ENCODE measurements around the gene PSMA5. TPM values are rescaled to one million over a fixed set of nuclear protein-coding genes. Genes with fewer than 3 reads are reported as not detected.

The PSMA5 gene
- total RNA-seq, 1 experiment from 2014 or later: 169 TPM

GRCh38 chr1:109391626-109392025, 34.6 kb downstream of the PSMA5 start:
- Histone ChIP-seq H3K79me2 (ENCODE audit: insufficient read depth, low read length) (no peaks in the 10 kb centered on the region), H3K36me3 (ENCODE audit: control insufficient read depth in 1 of 2, insufficient read depth in 2 of 2, low read length in 2 of 2) (no peaks in the 10 kb centered on the region), H3K27ac (ENCODE audit: low read depth, low read length) (no peak overlapping the region), H3K9me2 (ENCODE audit: insufficient read depth) (no peaks in the 10 kb centered on the region), H2AFZ (ENCODE audit: low read depth, low read length, poor library complexity, severe bottlenecking) (no peak overlapping the region), H3K4me3 (replicated peaks in 1 of 2; ENCODE audit: low read depth in 1 of 2, low read length in 2 of 2) (no peak overlapping the region), H3K9ac (ENCODE audit: low read length) (no peak overlapping the region), H3K4me2 (ENCODE audit: low read length) (no peak overlapping the region), H4K20me1 (ENCODE audit: insufficient read depth) (no peaks in the 10 kb centered on the region), H3K4me1 (ENCODE audit: control insufficient read depth in 1 of 2, insufficient read depth in 2 of 2, low read length in 2 of 2) (peaks cover under 1 to 2% of the 10 kb centered on the region in 2 experiments; a peak in 2 of 4 replicates), H3K27me3 (ENCODE audit: insufficient read depth, low read length) (no peaks in the 10 kb centered on the region; the same call in 1 of the 2 replicates), H3K9me3 (ENCODE audit: control insufficient read depth in 1 of 2, insufficient read depth in 1 of 2, low read depth in 1 of 2, low read length in 2 of 2) (no peaks in the 10 kb centered on the region)
- no peak for DNase-seq (ENCODE audit: low read depth, low spot score)
- no peak for ATAC-seq
- TF ChIP-seq REST (IDR thresholded peaks at IDR 0.05; ENCODE audit: low read depth): no peak
- no peak for TF ChIP-seq MAX (IDR thresholded peaks at IDR 0.05)
- TF ChIP-seq ATF3 (IDR thresholded peaks at IDR 0.05): no peak
- no peak for TF ChIP-seq SIN3A (IDR thresholded peaks at IDR 0.05; ENCODE audit: low read depth)
- no peak for TF ChIP-seq RAD21 (IDR thresholded peaks at IDR 0.05; ENCODE audit: low read depth)
- TF ChIP-seq CEBPB (IDR thresholded peaks at IDR 0.05; ENCODE audit: low read depth): no peak
- no peak for TF ChIP-seq SRF (IDR thresholded peaks at IDR 0.05; ENCODE audit: low read depth)
- TF ChIP-seq POLR2AphosphoS5 (IDR thresholded peaks at IDR 0.05; ENCODE audit: low read depth, low read length): no peak
- TF ChIP-seq EZH2 (IDR thresholded peaks at IDR 0.05): no peak
- TF ChIP-seq CTCF (IDR thresholded peaks at IDR 0.05 in 2 of 3, conservative IDR thresholded peaks at IDR 0.05 in 1 of 3; ENCODE audit: borderline replicate concordance in 1 of 3, insufficient read depth in 1 of 3, low read depth in 2 of 3, low read length in 2 of 3): no peak
- TF ChIP-seq POLR2A (IDR thresholded peaks at IDR 0.05; ENCODE audit: borderline replicate concordance, extremely low read depth, insufficient read depth, insufficient read length): no peak
- no peak for TF ChIP-seq TCF7L2 (IDR thresholded peaks at IDR 0.05; ENCODE audit: borderline replicate concordance, extremely low read depth, insufficient read depth, insufficient read length)
- no peak for TF ChIP-seq ZFX (IDR thresholded peaks at IDR 0.05)
- no peak for TF ChIP-seq FOSL1 (IDR thresholded peaks at IDR 0.05; ENCODE audit: low read depth)
- CTCF ChIA-PET: no interaction called here
- intact Hi-C loops (cut with micrococcal nuclease): no loop called here
- BruUV-seq (replicated peaks): no TSS peak
- POLR2A ChIA-PET: no interaction called here
- RAD21 ChIA-PET (ENCODE audit: low non-redundant PET in 1 of 2, low total read pairs in 2 of 2, uncharacterized antibody in 2 of 2, unreplicated experiment in 2 of 2): no interaction called here

All from HCT116 (cell line).